GM12872 (cell line): ENCODE data around the gene HTRA3.

Experiments
- TF ChIP-seq, protein P1 (sequence below): IDR thresholded peaks from 3 replicates; pipeline ENCODE4 v1.5.1; 2011; ENCODE audit warnings: low read depth, mild to moderate bottlenecking, low read length, moderate library complexity; ENCODE audit not compliant: insufficient read depth

The HTRA3 gene

DNA sequence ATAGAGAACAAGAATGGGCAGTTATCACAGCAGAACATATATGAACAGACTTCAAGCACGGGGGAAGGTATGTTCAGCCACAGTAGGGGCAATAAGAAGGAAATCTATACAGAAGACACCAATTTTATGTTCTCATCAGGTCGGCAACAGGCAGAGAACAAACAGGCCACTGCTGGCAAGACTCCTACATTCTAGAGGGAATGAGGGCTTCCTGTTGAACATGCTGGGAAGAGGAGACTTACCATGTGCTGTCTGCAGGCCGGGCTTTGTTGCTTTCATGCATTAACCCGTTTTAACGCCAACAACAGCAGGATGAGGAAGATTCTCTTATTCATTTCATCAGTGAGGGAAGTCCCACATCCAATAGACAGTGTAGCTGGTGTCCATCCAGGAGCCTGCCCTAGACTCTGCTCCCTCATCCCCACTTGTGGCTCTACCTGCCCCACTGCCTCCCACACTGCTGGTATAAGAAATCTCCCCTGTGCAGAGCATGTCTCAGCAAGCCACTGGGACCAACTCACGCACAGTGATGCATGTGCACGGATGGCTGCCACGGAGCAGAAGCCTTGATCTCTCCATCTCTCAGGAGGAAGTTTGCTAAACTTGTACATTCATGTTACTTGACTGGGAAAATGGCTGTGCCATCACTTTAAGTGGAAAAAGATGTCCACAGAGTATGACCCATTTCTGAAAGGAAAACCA lies 86.5 kb downstream of the HTRA3 start:
- TF ChIP-seq, protein P1, sequence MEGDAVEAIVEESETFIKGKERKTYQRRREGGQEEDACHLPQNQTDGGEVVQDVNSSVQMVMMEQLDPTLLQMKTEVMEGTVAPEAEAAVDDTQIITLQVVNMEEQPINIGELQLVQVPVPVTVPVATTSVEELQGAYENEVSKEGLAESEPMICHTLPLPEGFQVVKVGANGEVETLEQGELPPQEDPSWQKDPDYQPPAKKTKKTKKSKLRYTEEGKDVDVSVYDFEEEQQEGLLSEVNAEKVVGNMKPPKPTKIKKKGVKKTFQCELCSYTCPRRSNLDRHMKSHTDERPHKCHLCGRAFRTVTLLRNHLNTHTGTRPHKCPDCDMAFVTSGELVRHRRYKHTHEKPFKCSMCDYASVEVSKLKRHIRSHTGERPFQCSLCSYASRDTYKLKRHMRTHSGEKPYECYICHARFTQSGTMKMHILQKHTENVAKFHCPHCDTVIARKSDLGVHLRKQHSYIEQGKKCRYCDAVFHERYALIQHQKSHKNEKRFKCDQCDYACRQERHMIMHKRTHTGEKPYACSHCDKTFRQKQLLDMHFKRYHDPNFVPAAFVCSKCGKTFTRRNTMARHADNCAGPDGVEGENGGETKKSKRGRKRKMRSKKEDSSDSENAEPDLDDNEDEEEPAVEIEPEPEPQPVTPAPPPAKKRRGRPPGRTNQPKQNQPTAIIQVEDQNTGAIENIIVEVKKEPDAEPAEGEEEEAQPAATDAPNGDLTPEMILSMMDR, result no peak
